Measurements from ENCODE around the gene ABCC4. TPM values are rescaled to one million over a fixed set of nuclear protein-coding genes. Genes with fewer than 3 reads are reported as not detected.

Gene ABCC4
- total RNA-seq, 1 donor from 2014 or later = 4.0 TPM

- intact Hi-C loops (cut with DNase I) = no loop called here
- DNase-seq (ENCODE audit: missing footprints) (no peak), ATAC-seq (no peak)
Observed at GRCh38 chr13:95237310-95237870, 63.9 kb downstream of the ABCC4 start.

GRCh38 chr13:95236774-95237173 lies 64.5 kb downstream of the ABCC4 start:
- intact Hi-C loops (cut with DNase I) = no loop called here
- DNase-seq (ENCODE audit: missing footprints) (no peak), ATAC-seq (no peak)

- intact Hi-C loops (cut with DNase I) = no loop called here
- ATAC-seq (no peak), DNase-seq (ENCODE audit: missing footprints) (no peak)
Observed at GRCh38 chr13:95235974-95236373, 65.3 kb downstream of the ABCC4 start.

- intact Hi-C loops (cut with DNase I) = no loop called here
- ATAC-seq (no peak), DNase-seq (ENCODE audit: missing footprints) (no peak)
Observed at GRCh38 chr13:95235199-95235756, 66.0 kb downstream of the ABCC4 start.

GRCh38 chr13:95234242-95234641 lies 67.0 kb downstream of the ABCC4 start:
- ATAC-seq (no peak), DNase-seq (ENCODE audit: missing footprints) (no peak)
- intact Hi-C loops (cut with DNase I) = no loop called here

- DNase-seq (ENCODE audit: missing footprints) (no peak), ATAC-seq (no peak)
- intact Hi-C loops (cut with DNase I) = no loop called here
Observed at GRCh38 chr13:95233026-95233635, 68.1 kb downstream of the ABCC4 start.

GRCh38 chr13:95231393-95231792 lies 69.9 kb downstream of the ABCC4 start:
- intact Hi-C loops (cut with DNase I) = no loop called here
- DNase-seq (ENCODE audit: missing footprints) (no peak), ATAC-seq (no peak)

GRCh38 chr13:95229855-95230254 lies 71.4 kb downstream of the ABCC4 start:
- ATAC-seq = no peak
- intact Hi-C loops (cut with DNase I) = no loop called here
- no peak for DNase-seq (ENCODE audit: missing footprints)

GRCh38 chr13:95228130-95228529 lies 73.1 kb downstream of the ABCC4 start:
- intact Hi-C loops (cut with DNase I) = no loop called here
- ATAC-seq = no peak
- DNase-seq (ENCODE audit: missing footprints) = no peak

GRCh38 chr13:95226932-95227695 lies 74.1 kb downstream of the ABCC4 start:
- DNase-seq (ENCODE audit: missing footprints) (no peak), ATAC-seq (peak; percentile 67)
- intact Hi-C loops (cut with DNase I) = no loop called here

- DNase-seq (ENCODE audit: missing footprints) = no peak
- ATAC-seq = no peak
- intact Hi-C loops (cut with DNase I) = no loop called here
Observed at GRCh38 chr13:95226476-95226875, 74.8 kb downstream of the ABCC4 start.

GRCh38 chr13:95226050-95226449 lies 75.2 kb downstream of the ABCC4 start:
- DNase-seq (ENCODE audit: missing footprints) = no peak
- intact Hi-C loops (cut with DNase I) = no loop called here

GRCh38 chr13:95224064-95224463 lies 77.2 kb downstream of the ABCC4 start:
- ATAC-seq (no peak), DNase-seq (ENCODE audit: missing footprints) (no peak)
- intact Hi-C loops (cut with DNase I) = no loop called here

More at GRCh38 chr13:95226050-95226449, 75.2 kb downstream of the ABCC4 start:
- no peak for ATAC-seq

- DNase-seq (ENCODE audit: missing footprints) = no peak
- intact Hi-C loops (cut with DNase I) = no loop called here
- ATAC-seq = no peak
Observed at GRCh38 chr13:95222733-95223018, 78.6 kb downstream of the ABCC4 start.

- ATAC-seq = no peak
- intact Hi-C loops (cut with DNase I) = no loop called here
Observed at GRCh38 chr13:95221971-95222732, 79.1 kb downstream of the ABCC4 start.

GRCh38 chr13:95220611-95221010 lies 80.6 kb downstream of the ABCC4 start:
- no peak for ATAC-seq
- DNase-seq (ENCODE audit: missing footprints) = no peak
- intact Hi-C loops (cut with DNase I) = no loop called here

More at GRCh38 chr13:95221971-95222732, 79.1 kb downstream of the ABCC4 start:
- DNase-seq (ENCODE audit: missing footprints) = no peak

GRCh38 chr13:95217920-95218830 lies 83.1 kb downstream of the ABCC4 start:
- ATAC-seq = no peak
- DNase-seq (ENCODE audit: missing footprints) = no peak
- intact Hi-C loops (cut with DNase I) = no loop called here

- intact Hi-C loops (cut with DNase I) = no loop called here
Observed at GRCh38 chr13:95216182-95216581, 85.1 kb downstream of the ABCC4 start.

More at GRCh38 chr13:95216182-95216581, 85.1 kb downstream of the ABCC4 start:
- ATAC-seq (no peak), DNase-seq (ENCODE audit: missing footprints) (no peak)
